ENCODE data around the gene WFS1. TPM values are rescaled to one million over a fixed set of nuclear protein-coding genes. Genes with fewer than 3 reads are reported as not detected.

Gene WFS1
- total RNA-seq, 2 donors from 2014 or later = 12.1 to 12.7 TPM

- no peak for DNase-seq
- H3K36me3 ChIP-seq = no peaks in the 10 kb centered on the region
- H3K4me3 ChIP-seq = no peak overlapping the region
- H3K4me1 ChIP-seq = no peaks in the 10 kb centered on the region
- H3K9ac ChIP-seq (ENCODE audit: low read depth in 2 of 2, low read length in 2 of 2) = no peak overlapping the region
- no peak overlapping the region for H3K27ac ChIP-seq
- no peaks in the 10 kb centered on the region for H3K27me3 ChIP-seq
- intact Hi-C loops (cut with DNase I) = no loop called here
- TF ChIP-seq, protein P1, sequence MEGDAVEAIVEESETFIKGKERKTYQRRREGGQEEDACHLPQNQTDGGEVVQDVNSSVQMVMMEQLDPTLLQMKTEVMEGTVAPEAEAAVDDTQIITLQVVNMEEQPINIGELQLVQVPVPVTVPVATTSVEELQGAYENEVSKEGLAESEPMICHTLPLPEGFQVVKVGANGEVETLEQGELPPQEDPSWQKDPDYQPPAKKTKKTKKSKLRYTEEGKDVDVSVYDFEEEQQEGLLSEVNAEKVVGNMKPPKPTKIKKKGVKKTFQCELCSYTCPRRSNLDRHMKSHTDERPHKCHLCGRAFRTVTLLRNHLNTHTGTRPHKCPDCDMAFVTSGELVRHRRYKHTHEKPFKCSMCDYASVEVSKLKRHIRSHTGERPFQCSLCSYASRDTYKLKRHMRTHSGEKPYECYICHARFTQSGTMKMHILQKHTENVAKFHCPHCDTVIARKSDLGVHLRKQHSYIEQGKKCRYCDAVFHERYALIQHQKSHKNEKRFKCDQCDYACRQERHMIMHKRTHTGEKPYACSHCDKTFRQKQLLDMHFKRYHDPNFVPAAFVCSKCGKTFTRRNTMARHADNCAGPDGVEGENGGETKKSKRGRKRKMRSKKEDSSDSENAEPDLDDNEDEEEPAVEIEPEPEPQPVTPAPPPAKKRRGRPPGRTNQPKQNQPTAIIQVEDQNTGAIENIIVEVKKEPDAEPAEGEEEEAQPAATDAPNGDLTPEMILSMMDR (IDR thresholded peaks at IDR 0.05) = no peak
- no peaks in the 10 kb centered on the region for H3K9me3 ChIP-seq
Observed at GRCh38 chr4:6296026-6296425, 26.4 kb downstream of the WFS1 start.

DNA sequence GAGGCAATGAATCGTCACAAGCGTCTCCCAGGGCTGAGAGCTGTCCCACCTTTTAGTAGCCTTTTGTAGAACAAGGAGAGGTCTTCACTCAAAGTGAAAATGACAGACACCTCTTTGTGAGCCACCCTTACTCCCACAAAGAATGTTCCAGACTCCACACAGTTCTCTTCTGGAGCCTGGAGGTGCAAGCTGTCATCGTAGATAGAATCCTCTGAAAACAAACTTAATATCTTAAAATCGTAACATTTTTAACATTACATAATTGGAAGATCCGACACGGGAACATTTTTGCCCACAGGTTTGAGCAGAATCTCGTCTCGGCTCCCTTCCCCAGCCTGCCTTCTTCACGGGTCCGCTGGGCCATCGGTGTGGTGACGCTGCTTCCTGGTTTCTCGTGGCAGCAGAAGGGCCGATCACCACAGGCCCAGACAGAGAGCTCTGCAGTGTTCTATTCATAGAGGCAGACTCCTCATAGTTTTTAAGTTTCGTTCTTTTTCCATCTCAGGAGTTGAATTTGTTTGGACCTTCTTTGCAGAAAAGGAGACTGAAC is 27.7 kb downstream of the WFS1 start:
- intact Hi-C loops (cut with DNase I) = no loop called here
- H3K27me3 ChIP-seq = no peaks in the 10 kb centered on the region
- H3K4me1 ChIP-seq = no peaks in the 10 kb centered on the region
- no peak overlapping the region for H3K9ac ChIP-seq (ENCODE audit: low read depth in 2 of 2, low read length in 2 of 2)
- no peak for DNase-seq
- no peak overlapping the region for H3K27ac ChIP-seq
- no peaks in the 10 kb centered on the region for H3K36me3 ChIP-seq
- TF ChIP-seq, protein P1 (IDR thresholded peaks at IDR 0.05) = no peak
- H3K9me3 ChIP-seq = no peaks in the 10 kb centered on the region
- no peak overlapping the region for H3K4me3 ChIP-seq

DNA sequence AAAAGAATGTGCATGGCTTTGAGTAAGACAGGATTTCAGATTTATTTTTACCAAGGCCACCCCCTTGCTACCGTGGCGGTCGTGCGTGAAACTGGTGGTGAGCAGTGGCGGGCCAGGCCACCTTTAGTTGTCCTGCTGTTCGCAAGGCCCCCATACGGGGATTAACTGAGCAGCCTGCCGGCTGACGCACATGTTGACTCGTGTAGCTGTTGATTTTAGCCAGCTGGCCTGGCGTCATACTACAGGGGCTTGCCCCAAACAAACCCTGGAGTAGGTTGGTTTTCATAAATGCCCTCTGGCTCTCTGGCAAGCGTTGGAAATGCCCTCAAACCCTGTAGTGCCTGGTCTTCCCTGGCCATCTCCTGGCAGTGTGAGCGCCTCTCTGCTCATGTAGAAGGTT is 28.4 kb downstream of the WFS1 start:
- no peak for DNase-seq
- intact Hi-C loops (cut with DNase I) = no loop called here
- no peaks in the 10 kb centered on the region for H3K9me3 ChIP-seq
- TF ChIP-seq, protein P1 (IDR thresholded peaks at IDR 0.05) = no peak
- H3K36me3 ChIP-seq = no peaks in the 10 kb centered on the region
- no peaks in the 10 kb centered on the region for H3K27me3 ChIP-seq
- H3K4me1 ChIP-seq = no peaks in the 10 kb centered on the region
- no peak overlapping the region for H3K4me3 ChIP-seq
- no peak overlapping the region for H3K9ac ChIP-seq (ENCODE audit: low read depth in 2 of 2, low read length in 2 of 2)
- no peak overlapping the region for H3K27ac ChIP-seq

DNA sequence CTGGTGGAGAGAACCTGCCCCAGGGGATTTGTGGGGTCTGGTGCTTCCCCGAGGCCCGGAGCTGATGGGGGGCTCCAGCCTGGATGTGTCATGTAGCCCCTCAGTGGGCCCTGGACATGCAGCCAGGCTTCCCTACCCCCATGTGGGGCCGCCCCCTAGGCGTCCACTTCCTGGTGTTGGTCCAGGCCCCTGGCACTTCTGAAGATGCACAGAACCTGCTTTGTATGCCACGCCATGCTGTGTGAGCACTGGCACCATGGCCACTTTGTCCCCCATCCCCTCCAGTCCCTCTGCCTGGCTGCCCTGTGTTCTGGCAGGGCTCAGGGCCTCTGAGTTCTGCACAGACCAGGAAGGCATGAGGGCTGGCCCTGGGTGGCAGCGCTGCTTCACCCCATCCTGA is 29.2 kb downstream of the WFS1 start:
- H3K36me3 ChIP-seq = no peaks in the 10 kb centered on the region
- H3K27me3 ChIP-seq = no peaks in the 10 kb centered on the region
- H3K4me1 ChIP-seq = no peaks in the 10 kb centered on the region
- no peak for DNase-seq
- TF ChIP-seq, protein P1 (IDR thresholded peaks at IDR 0.05) = no peak
- H3K9ac ChIP-seq (ENCODE audit: low read depth in 2 of 2, low read length in 2 of 2) = no peak overlapping the region
- H3K27ac ChIP-seq = no peak overlapping the region
- no peaks in the 10 kb centered on the region for H3K9me3 ChIP-seq
- no peak overlapping the region for H3K4me3 ChIP-seq
- intact Hi-C loops (cut with DNase I) = no loop called here

DNA sequence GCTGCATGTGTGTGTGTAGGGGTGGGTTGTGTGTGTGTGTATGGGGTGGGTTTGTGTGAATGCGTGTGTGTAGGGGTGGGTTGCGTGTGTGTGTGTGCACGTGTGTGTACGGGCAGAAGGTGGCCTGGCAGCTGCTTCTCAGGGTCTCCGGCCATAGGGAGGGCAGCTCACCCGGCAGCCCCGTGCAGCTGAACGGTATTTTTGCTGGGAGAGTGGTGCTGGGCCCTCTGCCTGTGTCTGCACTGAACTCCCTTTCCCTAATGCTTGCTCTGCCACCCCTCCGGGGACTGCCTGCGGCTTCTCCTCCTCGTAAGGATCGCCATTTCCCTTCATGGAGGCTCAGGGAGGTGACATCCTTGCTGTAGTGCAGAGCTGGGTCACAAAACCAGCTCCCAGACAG is 30.2 kb downstream of the WFS1 start:
- Histone ChIP-seq H3K4me3 (no peak overlapping the region), H3K27me3 (no peaks in the 10 kb centered on the region), H3K27ac (no peak overlapping the region), H3K9ac (ENCODE audit: low read depth in 2 of 2, low read length in 2 of 2) (no peak overlapping the region), H3K4me1 (no peaks in the 10 kb centered on the region), H3K36me3 (no peaks in the 10 kb centered on the region), H3K9me3 (no peaks in the 10 kb centered on the region)
- TF ChIP-seq, protein P1 (IDR thresholded peaks at IDR 0.05) = no peak
- intact Hi-C loops (cut with DNase I) = no loop called here
- DNase-seq = no peak
